Measurements from ENCODE around the gene UBE2A.

UBE2A gene

DNA sequence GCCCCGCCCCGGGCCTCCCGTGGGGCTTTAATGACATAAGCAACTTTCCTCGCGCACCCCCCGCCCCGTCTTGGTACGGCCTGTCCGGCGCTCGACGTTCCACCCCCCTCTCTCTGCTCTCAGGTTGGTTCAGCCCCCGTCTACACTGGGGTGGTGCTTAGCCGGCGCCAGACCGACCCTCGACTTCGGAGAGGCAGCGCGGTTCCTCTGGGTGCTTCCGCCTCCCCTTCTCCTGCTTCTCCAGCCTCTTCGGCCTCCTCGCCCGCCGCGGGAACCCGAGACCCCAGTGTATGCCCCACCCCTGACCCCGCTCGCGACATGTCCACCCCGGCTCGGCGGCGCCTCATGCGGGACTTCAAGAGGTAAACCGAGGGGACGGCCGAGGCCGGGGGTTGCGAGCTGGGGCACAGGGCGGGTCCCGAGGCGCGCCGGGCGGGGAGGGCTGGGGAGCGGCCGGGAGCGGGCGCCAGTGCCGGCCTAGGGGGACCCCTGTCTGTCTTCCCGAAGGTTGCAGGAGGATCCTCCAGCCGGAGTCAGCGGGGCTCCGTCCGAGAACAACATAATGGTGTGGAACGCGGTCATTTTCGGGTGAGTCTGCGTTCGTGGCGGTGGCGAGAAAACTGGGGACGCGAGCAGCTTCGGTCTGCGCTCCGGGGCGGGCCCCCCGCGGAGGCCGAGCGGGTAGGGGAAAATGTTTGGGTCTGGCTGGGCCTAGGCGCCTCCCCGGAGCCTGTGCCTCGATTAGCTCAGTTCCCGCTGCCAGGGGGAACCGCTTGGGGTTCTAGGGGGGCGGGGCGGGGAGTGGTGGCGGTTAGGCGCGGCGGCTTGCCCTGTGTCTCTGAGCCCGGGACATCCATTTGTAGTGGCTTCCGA, at the start of gene UBE2A:
Gene UBE2A (plus strand): TSS at position 170 of the 873 bp plus-strand sequence. CDS start 149 bp downstream, at position 319.
- peak within 1 kb of the TSS; percentile 57 for H3K4me3 ChIP-seq (ENCODE audit: low read depth, low read length)
- peak; percentile 80 for DNase-seq (ENCODE audit: low read depth)
- TF ChIP-seq, protein P1, sequence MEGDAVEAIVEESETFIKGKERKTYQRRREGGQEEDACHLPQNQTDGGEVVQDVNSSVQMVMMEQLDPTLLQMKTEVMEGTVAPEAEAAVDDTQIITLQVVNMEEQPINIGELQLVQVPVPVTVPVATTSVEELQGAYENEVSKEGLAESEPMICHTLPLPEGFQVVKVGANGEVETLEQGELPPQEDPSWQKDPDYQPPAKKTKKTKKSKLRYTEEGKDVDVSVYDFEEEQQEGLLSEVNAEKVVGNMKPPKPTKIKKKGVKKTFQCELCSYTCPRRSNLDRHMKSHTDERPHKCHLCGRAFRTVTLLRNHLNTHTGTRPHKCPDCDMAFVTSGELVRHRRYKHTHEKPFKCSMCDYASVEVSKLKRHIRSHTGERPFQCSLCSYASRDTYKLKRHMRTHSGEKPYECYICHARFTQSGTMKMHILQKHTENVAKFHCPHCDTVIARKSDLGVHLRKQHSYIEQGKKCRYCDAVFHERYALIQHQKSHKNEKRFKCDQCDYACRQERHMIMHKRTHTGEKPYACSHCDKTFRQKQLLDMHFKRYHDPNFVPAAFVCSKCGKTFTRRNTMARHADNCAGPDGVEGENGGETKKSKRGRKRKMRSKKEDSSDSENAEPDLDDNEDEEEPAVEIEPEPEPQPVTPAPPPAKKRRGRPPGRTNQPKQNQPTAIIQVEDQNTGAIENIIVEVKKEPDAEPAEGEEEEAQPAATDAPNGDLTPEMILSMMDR (IDR thresholded peaks at IDR 0.05; ENCODE audit: low read depth, low read length, missing control alignments): peak; percentile 18

DNA sequence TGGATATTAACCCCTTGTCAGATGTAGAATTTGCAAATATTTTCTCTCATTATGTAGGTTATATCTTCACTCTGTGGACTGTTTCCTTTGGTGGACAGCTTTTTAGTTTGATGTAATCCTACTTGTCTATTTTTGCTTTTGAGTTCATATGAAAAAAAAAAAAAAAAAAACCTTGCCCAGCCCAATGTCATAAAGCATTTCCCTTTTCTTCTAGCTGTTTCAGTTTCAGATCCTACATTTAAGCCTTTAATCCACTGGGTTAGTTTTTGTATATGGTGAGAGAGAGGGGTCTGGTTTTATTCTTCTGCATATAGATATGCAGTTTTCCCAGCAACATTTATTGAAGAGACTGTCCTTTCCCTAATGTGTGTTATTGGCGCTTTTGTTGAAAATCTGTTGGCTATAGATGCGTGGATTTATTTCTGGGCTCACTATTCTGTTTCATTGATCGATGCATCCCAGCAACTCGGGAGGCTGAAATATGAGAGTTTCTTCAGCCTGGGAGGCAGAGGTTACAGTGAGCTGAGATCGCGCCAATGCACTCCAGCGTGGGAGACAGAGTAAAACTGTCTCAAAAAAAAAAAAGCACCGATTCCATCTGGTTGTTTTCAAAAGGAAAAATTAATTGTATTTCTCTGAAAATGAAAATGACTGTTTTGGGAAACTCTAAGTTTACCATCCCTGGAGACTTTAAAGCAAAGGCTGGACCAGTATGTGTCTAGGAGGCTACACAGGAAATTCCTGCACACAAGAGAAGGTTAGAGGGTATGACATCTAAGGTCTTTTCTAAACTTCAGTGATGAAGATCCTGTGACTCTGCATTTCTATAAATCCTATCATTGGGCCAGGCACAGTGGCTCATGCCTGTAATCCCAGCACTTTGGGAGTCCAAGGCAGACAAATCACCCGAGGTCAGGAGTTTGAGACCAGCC, 44.8 kb upstream of the UBE2A start:
- TF ChIP-seq, protein P1 (IDR thresholded peaks at IDR 0.05; ENCODE audit: low read depth, low read length, missing control alignments): no peak
- no peak for DNase-seq (ENCODE audit: low read depth)
- no peak overlapping the region for H3K4me3 ChIP-seq (ENCODE audit: low read depth, low read length)

DNA sequence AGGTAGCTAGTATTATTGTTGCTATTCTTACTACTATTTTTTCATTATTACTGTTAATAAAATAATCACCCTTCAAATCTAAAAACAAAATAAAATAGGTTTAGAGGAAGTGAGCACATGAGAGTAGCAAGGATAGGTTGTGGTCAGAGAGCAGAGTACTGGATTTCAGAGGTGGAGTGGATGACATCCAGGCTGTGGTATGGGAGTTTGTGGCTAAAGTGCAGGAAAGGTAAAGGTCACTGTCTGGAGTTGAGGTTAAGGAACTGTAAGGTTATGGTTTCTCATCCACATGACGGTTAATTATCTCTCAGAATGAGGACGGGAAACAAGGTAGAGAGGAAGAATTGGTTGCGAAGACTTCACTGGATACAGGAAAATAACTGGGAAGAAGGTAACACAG, 36.9 kb upstream of the UBE2A start:
- DNase-seq (ENCODE audit: low read depth): no peak
- TF ChIP-seq, protein P1 (IDR thresholded peaks at IDR 0.05; ENCODE audit: low read depth, low read length, missing control alignments): no peak
- H3K4me3 ChIP-seq (ENCODE audit: low read depth, low read length): no peak overlapping the region

DNA sequence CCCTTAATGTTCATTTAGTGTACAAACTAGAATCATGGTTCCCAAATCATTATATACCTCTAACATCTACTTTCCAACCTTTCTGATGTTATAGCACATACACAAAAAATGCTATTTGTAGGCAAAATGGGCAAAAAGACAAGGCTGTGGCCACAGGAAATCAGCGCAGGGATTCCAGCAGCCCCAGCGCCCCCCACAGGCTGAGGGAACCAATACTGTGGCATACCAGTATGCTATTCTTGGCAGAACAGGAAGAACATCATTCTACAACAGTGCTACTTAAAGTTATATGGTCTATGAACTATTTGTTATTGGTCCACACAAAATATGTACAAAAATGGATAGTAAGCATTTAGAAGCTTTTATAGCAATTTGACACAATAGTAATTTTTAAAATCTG, 34.5 kb upstream of the UBE2A start:
- DNase-seq (ENCODE audit: low read depth): no peak
- TF ChIP-seq, protein P1 (IDR thresholded peaks at IDR 0.05; ENCODE audit: low read depth, low read length, missing control alignments): peak; percentile 22
- H3K4me3 ChIP-seq (ENCODE audit: low read depth, low read length): no peak overlapping the region

DNA sequence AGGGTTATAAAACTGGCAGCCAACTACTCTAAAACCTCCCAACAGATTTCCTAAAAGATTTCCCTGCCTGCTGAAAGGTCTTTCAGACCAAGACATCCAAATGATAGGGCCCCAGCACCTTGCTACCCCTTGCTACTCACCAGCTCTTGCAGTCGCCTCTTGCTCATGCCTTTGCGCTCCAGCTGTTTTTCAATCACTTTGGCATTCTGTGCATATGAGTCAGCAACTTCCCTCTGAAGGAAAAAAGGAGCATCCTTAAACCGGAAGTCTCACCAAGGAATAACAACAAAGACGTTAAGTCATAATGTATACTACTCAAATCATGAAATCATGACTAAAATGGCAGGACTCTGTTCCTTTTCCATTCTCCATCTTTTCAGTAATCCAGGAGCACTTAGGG, 33.2 kb upstream of the UBE2A start:
- TF ChIP-seq, protein P1 (IDR thresholded peaks at IDR 0.05; ENCODE audit: low read depth, low read length, missing control alignments): no peak
- no peak for DNase-seq (ENCODE audit: low read depth)
- H3K4me3 ChIP-seq (ENCODE audit: low read depth, low read length): no peak overlapping the region

DNA sequence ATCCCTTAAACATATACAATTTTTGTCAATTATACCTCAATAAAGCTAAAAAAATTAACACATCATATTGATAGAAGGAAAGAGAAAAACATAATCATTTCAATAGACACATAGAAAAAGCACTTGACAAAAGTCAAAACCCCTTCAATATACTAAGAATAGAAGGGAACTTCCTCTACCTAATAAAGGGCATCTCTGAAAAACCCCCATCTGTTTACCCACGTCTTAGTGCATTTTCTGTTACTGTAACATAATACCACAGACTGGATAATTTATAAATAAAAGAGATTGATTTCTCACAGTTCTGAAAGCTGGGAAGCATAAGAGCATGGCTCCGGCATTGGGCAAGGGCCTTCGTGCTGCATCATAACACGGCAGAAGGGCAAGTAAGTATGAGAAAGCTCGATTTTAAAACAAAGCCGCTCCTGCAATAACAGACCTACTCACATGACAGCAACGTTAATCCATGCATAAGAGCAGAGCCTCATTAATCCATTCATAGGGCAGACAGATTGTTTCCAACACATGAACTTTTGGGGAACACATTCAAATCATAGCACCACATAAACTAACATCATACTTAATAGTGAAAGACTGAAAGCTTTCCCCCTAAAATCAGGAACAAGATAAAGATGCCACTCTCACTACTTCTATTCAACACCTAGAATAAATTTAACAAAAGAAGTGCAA, 24.9 kb upstream of the UBE2A start:
- TF ChIP-seq, protein P1 (IDR thresholded peaks at IDR 0.05; ENCODE audit: low read depth, low read length, missing control alignments): no peak
- no peak for DNase-seq (ENCODE audit: low read depth)
- H3K4me3 ChIP-seq (ENCODE audit: low read depth, low read length): no peak overlapping the region

Measured in GM12864 (cell line).